K562 treated with DMSO at 1 percent for 24 hours (cell line): ENCODE results near the gene THBD. TPM values are rescaled to one million over a fixed set of nuclear protein-coding genes. Genes with fewer than 3 reads are reported as not detected.

Experiments used
- total RNA-seq: library from RNA; unstranded; fragments of 300-600 nt; gene quantifications from 2 replicates; pipeline ENCODE4 v1.2.3, GENCODE V29; 2022; ENCODE audit warnings: low read depth; ENCODE audit not compliant: insufficient read depth

THBD gene, protein sequence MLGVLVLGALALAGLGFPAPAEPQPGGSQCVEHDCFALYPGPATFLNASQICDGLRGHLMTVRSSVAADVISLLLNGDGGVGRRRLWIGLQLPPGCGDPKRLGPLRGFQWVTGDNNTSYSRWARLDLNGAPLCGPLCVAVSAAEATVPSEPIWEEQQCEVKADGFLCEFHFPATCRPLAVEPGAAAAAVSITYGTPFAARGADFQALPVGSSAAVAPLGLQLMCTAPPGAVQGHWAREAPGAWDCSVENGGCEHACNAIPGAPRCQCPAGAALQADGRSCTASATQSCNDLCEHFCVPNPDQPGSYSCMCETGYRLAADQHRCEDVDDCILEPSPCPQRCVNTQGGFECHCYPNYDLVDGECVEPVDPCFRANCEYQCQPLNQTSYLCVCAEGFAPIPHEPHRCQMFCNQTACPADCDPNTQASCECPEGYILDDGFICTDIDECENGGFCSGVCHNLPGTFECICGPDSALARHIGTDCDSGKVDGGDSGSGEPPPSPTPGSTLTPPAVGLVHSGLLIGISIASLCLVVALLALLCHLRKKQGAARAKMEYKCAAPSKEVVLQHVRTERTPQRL
- total RNA-seq, result 0.38 and 1.1 TPM in 2 replicates

GRCh38 chr20:23049201-23050075 is at the start of gene THBD:
Gene THBD, minus strand, starts transcription at chr20:23049672. Its CDS starts 168 bp downstream, at chr20:23049504.

DNA sequence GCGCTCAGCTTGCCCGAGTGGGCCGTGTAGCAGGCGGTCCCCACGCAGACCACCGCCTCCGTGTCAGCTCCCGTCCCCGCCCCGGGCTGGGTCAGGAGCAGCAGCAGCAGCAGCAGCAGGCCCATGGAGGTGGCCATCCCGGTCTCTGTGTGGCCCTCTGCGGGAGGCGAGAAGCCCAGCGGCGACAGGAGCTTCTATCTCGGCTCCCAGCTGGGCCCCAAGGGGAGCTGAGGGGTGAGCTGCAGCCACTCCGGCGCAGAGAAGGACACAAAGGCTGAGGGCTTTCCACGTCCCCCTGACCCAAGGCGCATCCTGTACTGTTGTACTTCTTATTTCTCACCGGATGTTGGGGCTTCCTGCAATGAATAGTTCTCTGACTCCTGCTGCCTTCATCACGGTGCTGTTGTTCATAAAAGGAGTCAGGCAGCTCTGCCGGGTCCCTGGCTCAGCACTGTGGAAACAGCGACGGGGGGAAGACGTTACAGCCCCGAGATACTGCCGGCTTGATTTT is 36.6 kb upstream of the THBD start, which contains the start of gene CD93:
Gene CD93, minus strand, starts transcription at position 269 of the 511 bp plus-strand sequence. Its CDS starts 132 bp downstream, at position 137.

DNA sequence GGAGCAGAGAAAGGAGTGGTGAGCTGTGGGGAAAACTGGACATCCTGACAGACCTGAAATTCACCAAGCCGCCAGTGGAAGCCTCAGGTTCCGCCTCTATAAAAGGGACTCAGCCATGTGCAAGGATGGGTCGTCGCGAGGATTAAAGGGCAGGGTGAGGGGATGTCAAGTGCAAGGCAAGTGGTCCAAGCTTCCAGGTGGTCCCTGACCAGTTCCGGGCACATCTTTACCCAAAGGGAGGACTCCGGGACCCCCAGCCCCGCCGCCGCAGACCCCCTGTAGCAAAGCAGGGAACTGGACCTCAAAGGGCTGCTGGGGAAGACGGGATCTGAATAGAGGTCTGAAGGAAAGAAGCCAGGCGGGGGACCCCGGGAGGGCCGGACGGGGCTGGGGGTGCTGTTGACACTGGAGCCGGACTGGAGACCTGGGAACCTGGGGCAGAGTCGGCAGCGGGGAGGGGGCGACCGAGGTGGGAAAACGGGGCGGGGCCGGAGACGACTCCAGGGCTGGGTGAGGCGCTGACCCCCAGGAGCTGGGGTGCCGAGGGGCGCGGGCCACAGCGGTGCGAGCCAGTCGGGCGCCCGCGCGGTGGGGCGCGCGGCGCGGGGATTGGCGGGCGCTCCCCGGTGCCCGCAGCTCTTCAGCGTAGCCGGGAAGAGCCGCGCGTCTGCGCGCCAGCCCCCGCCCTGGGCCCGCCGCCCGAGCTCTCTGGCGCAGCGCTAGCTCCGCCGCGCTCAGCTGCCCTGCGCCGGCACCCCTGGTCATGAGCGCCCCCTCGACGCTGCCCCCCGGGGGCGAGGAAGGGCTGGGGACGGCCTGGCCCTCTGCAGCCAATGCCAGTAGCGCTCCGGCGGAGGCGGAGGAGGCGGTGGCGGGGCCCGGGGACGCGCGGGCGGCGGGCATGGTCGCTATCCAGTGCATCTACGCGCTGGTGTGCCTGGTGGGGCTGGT is 14.5 kb downstream of the THBD start, which contains the start of gene SSTR4:
Gene SSTR4, plus strand, starts transcription at position 592 of the 951 bp plus-strand sequence. Its CDS starts 172 bp downstream, at position 764.

Other genes with a start within 250 kb of the THBD start
- gene SSTR4, start 14.4 kb downstream of the THBD start, total RNA-seq, result not detected in 2 replicates
- 0.05 TPM in 1 of 2 replicates, not detected in the other for gene CD93, start 36.7 kb upstream of the THBD start, total RNA-seq